ENCODE data around the gene TOMT. TPM values are rescaled to one million over a fixed set of nuclear protein-coding genes. Genes with fewer than 3 reads are reported as not detected.

The TOMT gene
- total RNA-seq, 3 donors from 2014 or later (not counting 1 experiment from before 2014, with no cell fraction given) = not detected

DNA sequence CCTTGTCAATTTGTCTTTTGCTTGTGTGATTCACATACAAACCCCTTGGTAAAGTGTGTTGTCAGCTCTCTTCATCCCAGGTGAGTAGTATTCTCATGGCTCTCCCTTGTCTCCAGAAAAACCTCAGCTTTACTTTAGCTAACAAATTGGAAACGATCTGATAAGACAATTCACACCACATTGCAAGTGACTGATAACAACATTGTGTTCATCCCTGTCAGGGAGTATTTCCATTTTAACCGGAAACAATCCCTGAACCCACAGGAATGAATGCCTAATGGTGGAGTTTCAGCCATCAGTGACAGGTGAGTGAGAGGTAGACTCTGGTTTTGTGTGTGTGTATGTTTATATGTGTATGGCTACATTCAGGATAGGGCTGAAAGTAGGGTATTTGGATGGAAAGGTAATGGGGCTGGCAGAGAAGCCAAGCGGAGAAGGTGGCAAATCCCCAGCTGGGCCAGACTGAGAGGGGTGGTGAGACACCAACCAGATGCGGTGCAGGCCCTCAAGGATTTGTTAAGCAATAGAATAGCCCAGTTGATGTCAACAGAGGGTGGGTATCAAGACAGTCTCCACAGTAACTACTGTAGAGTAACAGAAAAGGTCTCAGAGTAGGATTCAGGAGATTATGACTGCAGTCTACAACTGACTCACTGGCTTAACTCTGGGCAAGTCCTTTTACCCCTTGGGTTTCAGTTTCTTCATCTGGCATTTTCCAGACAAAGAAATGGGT is 17.5 kb upstream of the TOMT start:
- Histone ChIP-seq H3K36me3 (ENCODE audit: control insufficient read depth, insufficient read depth, low read length) (peaks cover 17% of the 10 kb centered on the region), H3K27ac (ENCODE audit: low read length) (no peak overlapping the region), H3K4me1 (ENCODE audit: control insufficient read depth, insufficient read depth, low read length) (no peaks in the 10 kb centered on the region), H3K9me3 (ENCODE audit: control insufficient read depth, insufficient read depth, low read length) (no peaks in the 10 kb centered on the region), H3K4me3 (ENCODE audit: low read length) (no peak overlapping the region), H3K27me3 (ENCODE audit: control insufficient read depth, insufficient read depth, low read length) (no peaks in the 10 kb centered on the region)
- Mint-ChIP-seq H3K27ac (no peak overlapping the region), H3K4me1 (peaks cover 0 to 15% of the 10 kb centered on the region in 2 donors), H3K27me3 (ENCODE audit: low read depth in 2 of 2) (no peaks in the 10 kb centered on the region), H3K9me3 (no peaks in the 10 kb centered on the region), H3K4me3 (no peak overlapping the region), H3K36me3 (no peaks in the 10 kb centered on the region)
- TF ChIP-seq, protein P1, sequence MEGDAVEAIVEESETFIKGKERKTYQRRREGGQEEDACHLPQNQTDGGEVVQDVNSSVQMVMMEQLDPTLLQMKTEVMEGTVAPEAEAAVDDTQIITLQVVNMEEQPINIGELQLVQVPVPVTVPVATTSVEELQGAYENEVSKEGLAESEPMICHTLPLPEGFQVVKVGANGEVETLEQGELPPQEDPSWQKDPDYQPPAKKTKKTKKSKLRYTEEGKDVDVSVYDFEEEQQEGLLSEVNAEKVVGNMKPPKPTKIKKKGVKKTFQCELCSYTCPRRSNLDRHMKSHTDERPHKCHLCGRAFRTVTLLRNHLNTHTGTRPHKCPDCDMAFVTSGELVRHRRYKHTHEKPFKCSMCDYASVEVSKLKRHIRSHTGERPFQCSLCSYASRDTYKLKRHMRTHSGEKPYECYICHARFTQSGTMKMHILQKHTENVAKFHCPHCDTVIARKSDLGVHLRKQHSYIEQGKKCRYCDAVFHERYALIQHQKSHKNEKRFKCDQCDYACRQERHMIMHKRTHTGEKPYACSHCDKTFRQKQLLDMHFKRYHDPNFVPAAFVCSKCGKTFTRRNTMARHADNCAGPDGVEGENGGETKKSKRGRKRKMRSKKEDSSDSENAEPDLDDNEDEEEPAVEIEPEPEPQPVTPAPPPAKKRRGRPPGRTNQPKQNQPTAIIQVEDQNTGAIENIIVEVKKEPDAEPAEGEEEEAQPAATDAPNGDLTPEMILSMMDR (IDR thresholded peaks at IDR 0.05) = no peak
- DNase-seq (no peak), ATAC-seq (no peak)
- intact Hi-C loops (cut with micrococcal nuclease) = no loop called here
- WGBS (ENCODE audit: insufficient coverage) = 88% methylated on average over 4 of the region's 4 CpGs

DNA sequence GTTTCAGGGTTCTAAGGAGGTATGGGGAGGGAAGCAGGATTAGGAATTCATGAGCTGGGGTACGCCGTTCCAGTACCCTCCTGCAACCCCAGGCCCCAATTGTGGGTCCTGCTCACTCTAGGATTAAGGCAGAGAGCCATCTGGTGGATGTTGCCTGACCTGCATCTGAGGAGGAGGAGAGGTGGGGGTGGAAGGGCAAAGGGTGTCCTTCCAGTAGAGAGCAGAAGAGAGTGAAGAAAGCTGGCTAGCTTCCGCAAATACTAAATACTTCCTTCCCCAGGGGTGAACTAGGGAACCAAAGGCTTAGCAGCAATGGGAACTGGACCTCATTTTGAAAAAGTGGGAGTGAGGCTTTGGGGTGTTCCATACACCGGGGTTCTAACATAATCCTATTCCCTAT is 14.4 kb upstream of the TOMT start:
- TF ChIP-seq, protein P1 (IDR thresholded peaks at IDR 0.05) = peak; percentile 84
- peak; percentile 92 to 100 (median 97) for ATAC-seq
- 40% methylated on average over 3 of the region's 4 CpGs for WGBS (ENCODE audit: insufficient coverage)
- intact Hi-C loops (cut with micrococcal nuclease) = loop anchor here (1.0 to 5.0 kb wide), 3 partner anchors 11 to 114 kb away; partner anchors contain the start of genes LRRC51 and NUMA1
- Mint-ChIP-seq H3K27me3 (ENCODE audit: low read depth in 2 of 2) (no peaks in the 10 kb centered on the region), H3K27ac (peak overlapping the region in 1 of 2 donors; percentile 42), H3K36me3 (no peaks in the 10 kb centered on the region), H3K4me1 (peaks cover 0 to 15% of the 10 kb centered on the region in 2 donors), H3K9me3 (no peaks in the 10 kb centered on the region), H3K4me3 (no peak overlapping the region)
- H3K4me3 ChIP-seq (ENCODE audit: low read length) = no peak overlapping the region
- no peaks in the 10 kb centered on the region for H3K4me1 ChIP-seq (ENCODE audit: control insufficient read depth, insufficient read depth, low read length)
- peaks cover 22% of the 10 kb centered on the region for H3K36me3 ChIP-seq (ENCODE audit: control insufficient read depth, insufficient read depth, low read length)
- no peak overlapping the region for H3K27ac ChIP-seq (ENCODE audit: low read length)
- DNase-seq = peak; percentile 56 to 85
- no peaks in the 10 kb centered on the region for H3K9me3 ChIP-seq (ENCODE audit: control insufficient read depth, insufficient read depth, low read length)
- no peaks in the 10 kb centered on the region for H3K27me3 ChIP-seq (ENCODE audit: control insufficient read depth, insufficient read depth, low read length)

DNA sequence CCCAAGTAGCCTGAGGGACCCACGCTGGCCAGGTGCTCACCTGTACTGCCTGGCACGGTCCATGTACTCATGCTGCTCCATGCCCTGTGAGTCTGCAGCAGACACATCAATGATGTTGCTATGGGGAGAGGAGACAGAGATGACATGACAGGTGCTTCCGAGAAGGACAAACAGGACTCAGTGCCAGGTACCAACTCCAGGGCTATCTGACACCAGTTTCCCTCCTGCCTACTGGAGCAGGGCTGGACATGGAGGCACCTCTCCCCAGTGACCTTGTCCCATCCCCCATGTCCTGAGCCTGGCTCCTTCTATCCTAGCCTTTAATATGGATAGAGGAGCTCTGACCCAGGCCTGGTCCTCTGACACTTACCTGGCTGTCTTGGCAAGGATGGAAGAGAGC is 7.0 kb upstream of the TOMT start:
- Histone ChIP-seq H3K27ac (ENCODE audit: low read length) (no peak overlapping the region), H3K36me3 (ENCODE audit: control insufficient read depth, insufficient read depth, low read length) (peaks cover 36% of the 10 kb centered on the region), H3K27me3 (ENCODE audit: control insufficient read depth, insufficient read depth, low read length) (no peaks in the 10 kb centered on the region), H3K9me3 (ENCODE audit: control insufficient read depth, insufficient read depth, low read length) (no peaks in the 10 kb centered on the region), H3K4me1 (ENCODE audit: control insufficient read depth, insufficient read depth, low read length) (peaks cover 27% of the 10 kb centered on the region), H3K4me3 (ENCODE audit: low read length) (no peak overlapping the region)
- ATAC-seq (no peak), DNase-seq (no peak)
- TF ChIP-seq, protein P1 (IDR thresholded peaks at IDR 0.05) = no peak
- Mint-ChIP-seq H3K4me1 (peaks cover 31 to 43% of the 10 kb centered on the region in 2 donors), H3K27me3 (ENCODE audit: low read depth in 2 of 2) (no peaks in the 10 kb centered on the region), H3K36me3 (no peaks in the 10 kb centered on the region), H3K4me3 (no peak overlapping the region), H3K27ac (peak overlapping the region in 1 of 2 donors; percentile 91), H3K9me3 (no peaks in the 10 kb centered on the region)
- intact Hi-C loops (cut with micrococcal nuclease) = no loop called here
- 98% methylated on average over 3 of the region's 3 CpGs for WGBS (ENCODE audit: insufficient coverage)

Data from natural killer cell (primary cell).